HFF-Myc (cell line): Measurements from ENCODE around the gene RHOH.
"Not testable (repeated sequence)": the region's sequence is repeated elsewhere in the genome, so short reads cannot be mapped to it uniquely, and the experiment has no call there.

ENCODE experiments used
- DNase-seq: peaks from one replicate; pipeline ENCODE4 v3.0.0-alpha.2; 2011; ENCODE audit warnings: low read depth; ENCODE audit errors: extremely low read depth
- H3K4me3 ChIP-seq: replicated peaks from 2 replicates; pipeline ENCODE4 v1.5.1; 2011; ENCODE audit warnings: low read depth, mild to moderate bottlenecking, control low read depth, low read length
- CTCF ChIP-seq: IDR thresholded peaks from 2 replicates; pipeline ENCODE4 v1.5.1; 2012; ENCODE audit warnings: mild to moderate bottlenecking, low read depth, low read length, control low read depth; ENCODE audit errors: missing control alignments

The RHOH gene

GRCh38 chr4:40285692-40286091 is 88.9 kb downstream of the RHOH start:
- H3K4me3 ChIP-seq: no peak overlapping the region
- no peak for TF ChIP-seq CTCF
- DNase-seq: no peak

GRCh38 chr4:40288566-40288965 is 91.7 kb downstream of the RHOH start:
- no peak for DNase-seq
- no peak for TF ChIP-seq CTCF
- H3K4me3 ChIP-seq: no peak overlapping the region

- no peak for DNase-seq
- H3K4me3 ChIP-seq: no peak overlapping the region
- no peak for TF ChIP-seq CTCF
Measured at GRCh38 chr4:40289366-40290188, 92.7 kb downstream of the RHOH start.

GRCh38 chr4:40290611-40291186 is 93.9 kb downstream of the RHOH start:
- not testable (repeated sequence) for H3K4me3 ChIP-seq, DNase-seq

- no peak for TF ChIP-seq CTCF
- no peak for DNase-seq
- H3K4me3 ChIP-seq: no peak overlapping the region
Measured at GRCh38 chr4:40292313-40292759, 95.5 kb downstream of the RHOH start.

GRCh38 chr4:40294339-40294738 is 97.5 kb downstream of the RHOH start:
- no peak for TF ChIP-seq CTCF
- no peak for DNase-seq
- no peak overlapping the region for H3K4me3 ChIP-seq

- not testable (repeated sequence) for DNase-seq, H3K4me3 ChIP-seq
Measured at GRCh38 chr4:40295030-40295429, 98.2 kb downstream of the RHOH start.

GRCh38 chr4:40295572-40295971 is 98.7 kb downstream of the RHOH start:
- no peak for DNase-seq
- H3K4me3 ChIP-seq: no peak overlapping the region
- no peak for TF ChIP-seq CTCF
